PC-3 (cell line): Measurements from ENCODE around the gene SLC13A2.

Experiments
- CTCF ChIP-seq: fragments of 300-600 bp; sonication (generic); conservative IDR thresholded peaks from 2 replicates; pipeline ENCODE4 v1.5.1; 2017; ENCODE audit warnings: antibody characterized with exemption, low read depth, mild to moderate bottlenecking, low read length
- EZH2 ChIP-seq: fragments of 300-600 bp; sonication (generic); IDR thresholded peaks from one replicate; pipeline ENCODE4 v1.6.1; 2017; ENCODE audit warnings: antibody characterized with exemption, mild to moderate bottlenecking, low read length; ENCODE audit not compliant: unreplicated experiment

GRCh38 chr17:28520687-28521086, 47.2 kb downstream of the SLC13A2 start:
- no peak for TF ChIP-seq CTCF
- no peak for TF ChIP-seq EZH2
